Upper lobe of left lung (tissue), 4 donors: ENCODE measurements around the gene ENOX1.

Experiments used
- POLR2A ChIP-seq, 4 donors: fragments of 450-650 bp; IDR thresholded peaks; one replicate each; pipeline ENCODE4 v1.5.1; 2016 to 2017; ENCODE audit warnings: antibody characterized with exemption in 4 of 4, mild to moderate bottlenecking in 2 of 4
- POLR2AphosphoS5 ChIP-seq, 2 donors: sonication (generic); formaldehyde crosslinking; IDR thresholded peaks; one replicate each; pipeline ENCODE4 v1.5.1; 2017; ENCODE audit warnings: antibody characterized with exemption in 2 of 2
- TF ChIP-seq, protein P1 (sequence below), 6 experiments: fragments of 450-650 bp in 4 of 6; fragments of 200-600 bp in 2 of 6; sonication (generic) in 2 of 6; IDR thresholded peaks; one replicate each; pipeline ENCODE4 v1.5.1; 2016 to 2019; ENCODE audit warnings: antibody characterized with exemption in 6 of 6

GRCh38 chr13:43631106-43631505, 155.7 kb downstream of the ENOX1 start:
- TF ChIP-seq, protein P1, sequence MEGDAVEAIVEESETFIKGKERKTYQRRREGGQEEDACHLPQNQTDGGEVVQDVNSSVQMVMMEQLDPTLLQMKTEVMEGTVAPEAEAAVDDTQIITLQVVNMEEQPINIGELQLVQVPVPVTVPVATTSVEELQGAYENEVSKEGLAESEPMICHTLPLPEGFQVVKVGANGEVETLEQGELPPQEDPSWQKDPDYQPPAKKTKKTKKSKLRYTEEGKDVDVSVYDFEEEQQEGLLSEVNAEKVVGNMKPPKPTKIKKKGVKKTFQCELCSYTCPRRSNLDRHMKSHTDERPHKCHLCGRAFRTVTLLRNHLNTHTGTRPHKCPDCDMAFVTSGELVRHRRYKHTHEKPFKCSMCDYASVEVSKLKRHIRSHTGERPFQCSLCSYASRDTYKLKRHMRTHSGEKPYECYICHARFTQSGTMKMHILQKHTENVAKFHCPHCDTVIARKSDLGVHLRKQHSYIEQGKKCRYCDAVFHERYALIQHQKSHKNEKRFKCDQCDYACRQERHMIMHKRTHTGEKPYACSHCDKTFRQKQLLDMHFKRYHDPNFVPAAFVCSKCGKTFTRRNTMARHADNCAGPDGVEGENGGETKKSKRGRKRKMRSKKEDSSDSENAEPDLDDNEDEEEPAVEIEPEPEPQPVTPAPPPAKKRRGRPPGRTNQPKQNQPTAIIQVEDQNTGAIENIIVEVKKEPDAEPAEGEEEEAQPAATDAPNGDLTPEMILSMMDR (IDR thresholded peaks at IDR 0.05): no peak
- TF ChIP-seq POLR2A (IDR thresholded peaks at IDR 0.05) (no peak), POLR2AphosphoS5 (IDR thresholded peaks at IDR 0.05) (no peak)
